HG02798 (cell line): ENCODE data around the gene SLC9A9.
"Not testable (repeated sequence)": the region's sequence is repeated elsewhere in the genome, so short reads cannot be mapped to it uniquely, and the experiment has no call there.

Experiments used
- ATAC-seq: cut with Tn5 transposase; IDR thresholded peaks from one replicate; pipeline ENCODE4 v1.9.1; 2021; ENCODE audit warnings: mild to moderate bottlenecking; ENCODE audit not compliant: unreplicated experiment, poor library complexity

Gene SLC9A9

GRCh38 chr3:143313025-143313892 is 535.0 kb downstream of the SLC9A9 start:
- ATAC-seq, result no peak

- no peak for ATAC-seq
Measured at GRCh38 chr3:143311096-143311495, 537.2 kb downstream of the SLC9A9 start.

DNA sequence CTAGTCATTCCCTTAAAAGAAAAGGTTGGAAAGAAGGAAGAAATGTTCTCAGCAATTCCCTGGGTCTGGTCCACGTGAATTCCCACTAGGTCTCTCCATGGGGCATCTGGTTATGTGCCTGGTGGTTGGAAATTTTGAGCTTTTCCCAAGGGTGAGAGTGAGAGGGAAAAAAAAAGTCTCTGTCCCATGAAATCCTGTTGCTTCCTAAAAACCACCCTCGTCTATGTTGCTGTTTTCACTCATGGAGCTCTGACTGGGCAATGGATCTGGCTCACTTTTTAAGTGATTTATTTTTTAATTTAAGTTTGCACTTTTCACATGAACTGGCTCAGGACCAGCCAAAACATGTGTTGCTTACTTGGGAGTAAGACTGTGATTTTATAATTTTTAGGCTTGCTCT is 538.6 kb downstream of the SLC9A9 start:
- ATAC-seq, result no peak

GRCh38 chr3:143307613-143308183 is 540.6 kb downstream of the SLC9A9 start:
- peak; percentile 61 for ATAC-seq

GRCh38 chr3:143306407-143306806 is 541.9 kb downstream of the SLC9A9 start:
- no peak for ATAC-seq

DNA sequence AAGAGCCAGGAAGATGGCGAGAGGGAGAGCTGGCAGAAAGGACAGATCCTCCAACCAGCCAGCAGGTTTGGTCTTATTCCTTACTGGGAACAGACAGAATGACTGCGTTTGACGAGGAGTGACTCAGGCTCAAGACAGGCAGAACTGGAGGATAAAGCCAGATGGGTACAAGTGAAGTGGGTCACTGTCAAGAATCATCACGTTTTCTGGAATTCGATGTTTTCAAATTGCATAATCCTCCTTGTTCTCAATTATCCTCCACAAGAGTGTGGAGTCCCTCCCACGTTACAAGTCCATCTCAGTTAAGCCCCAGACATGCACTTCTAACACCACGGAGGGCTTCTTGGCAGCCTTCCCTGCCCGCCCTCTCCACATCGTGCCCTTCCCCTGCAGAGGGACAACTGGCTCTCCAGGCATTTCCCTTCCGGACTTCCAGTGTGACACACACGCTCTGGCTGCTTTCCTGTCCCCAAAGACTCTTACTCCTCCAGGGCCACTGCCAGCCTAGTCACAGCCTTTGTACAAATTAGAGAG is 545.6 kb downstream of the SLC9A9 start:
- no peak for ATAC-seq

DNA sequence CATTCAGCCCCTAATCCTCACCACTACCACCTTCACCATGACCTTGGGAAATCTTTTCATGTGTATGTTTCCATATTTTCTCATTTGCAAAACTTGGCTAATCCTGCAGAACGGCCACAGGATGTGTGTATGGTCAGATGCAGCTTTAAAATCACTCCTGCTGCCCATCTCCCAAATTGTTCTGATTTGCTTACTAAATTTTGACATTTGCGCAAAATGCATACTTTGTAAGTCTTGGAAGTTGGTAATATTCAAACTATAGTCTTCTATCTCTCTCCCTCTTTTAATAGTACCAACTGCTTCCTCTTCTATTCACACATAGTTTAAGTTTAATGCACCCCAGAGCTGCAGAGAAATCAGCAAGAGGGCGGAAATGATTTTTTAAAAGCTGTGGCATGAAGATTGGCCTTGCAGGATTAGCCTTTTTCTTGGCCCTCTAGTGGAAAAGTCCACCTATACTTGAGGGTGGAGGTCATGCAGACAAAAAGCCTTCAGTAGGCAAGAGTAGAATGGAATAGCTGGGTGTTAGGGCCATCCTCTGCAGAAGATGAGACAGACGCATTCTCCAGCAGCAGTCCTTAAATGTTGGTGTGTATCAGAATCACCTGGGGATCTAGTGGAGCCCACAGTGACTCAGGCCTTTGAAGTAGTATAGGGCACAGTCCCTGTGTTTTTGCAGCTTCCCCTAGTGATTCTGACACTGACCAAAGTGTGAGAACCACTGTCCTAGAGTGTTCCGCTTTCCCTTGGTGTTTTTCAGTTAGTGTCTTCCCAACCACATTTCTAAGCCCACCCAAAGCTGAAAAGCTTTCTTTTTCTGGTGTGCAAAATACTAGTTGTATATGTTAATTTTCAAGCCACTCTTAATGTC is 547.0 kb downstream of the SLC9A9 start:
- ATAC-seq, result no peak

DNA sequence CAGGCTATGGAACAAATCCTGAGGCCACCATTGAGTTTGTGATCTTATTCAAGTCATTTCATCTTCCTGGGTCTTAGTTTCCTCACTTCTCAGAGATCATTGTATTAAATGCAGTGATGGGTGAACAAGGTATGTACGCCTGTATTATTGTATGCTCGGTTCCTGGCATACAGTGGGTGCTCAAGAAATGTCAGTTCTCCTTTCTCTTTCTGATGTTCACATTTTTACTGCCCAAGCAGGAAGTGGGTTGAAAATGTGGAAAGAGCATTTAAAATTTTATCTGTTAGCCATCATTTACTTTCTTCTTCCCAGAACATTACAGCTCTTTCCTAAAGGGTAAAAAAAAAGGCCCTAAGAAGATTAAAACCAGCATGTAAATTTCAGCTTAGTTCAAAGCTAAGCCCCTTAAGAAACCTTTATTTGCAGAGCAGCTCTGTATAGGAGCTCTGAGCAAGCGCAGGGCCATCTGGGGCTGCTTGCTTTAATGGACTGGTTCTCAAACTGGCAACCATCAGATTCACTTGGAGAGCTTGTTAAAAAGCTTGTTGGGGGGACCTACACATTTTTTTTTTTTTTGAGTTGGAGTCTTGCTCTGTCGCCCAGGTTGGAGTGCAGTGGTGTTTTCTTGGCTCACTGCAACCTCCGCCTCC is 549.3 kb downstream of the SLC9A9 start:
- ATAC-seq, result no peak

DNA sequence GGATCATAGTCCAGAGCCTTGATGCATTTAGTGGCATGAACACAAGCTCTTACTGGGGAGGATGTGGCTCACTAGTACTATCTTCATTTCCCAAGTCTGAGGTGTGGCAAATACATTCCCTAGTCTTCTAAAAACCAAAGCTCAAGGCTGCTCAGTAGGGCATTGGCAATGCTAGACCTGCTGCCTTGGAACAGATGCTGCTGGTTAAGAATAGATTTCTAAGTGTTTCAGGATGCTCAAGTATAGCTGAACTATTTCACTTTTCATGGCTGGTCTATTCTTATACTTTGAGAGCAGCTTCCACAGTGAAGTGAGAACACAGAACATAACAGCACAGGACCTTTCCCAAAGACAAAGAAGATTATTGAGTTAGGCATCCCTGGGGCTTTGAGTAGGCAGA is 549.9 kb downstream of the SLC9A9 start:
- peak; percentile 42 for ATAC-seq

GRCh38 chr3:143295201-143296080 is 552.8 kb downstream of the SLC9A9 start:
- ATAC-seq, result no peak

- peak; percentile 55 for ATAC-seq
Measured at GRCh38 chr3:143294188-143294587, 554.1 kb downstream of the SLC9A9 start.

DNA sequence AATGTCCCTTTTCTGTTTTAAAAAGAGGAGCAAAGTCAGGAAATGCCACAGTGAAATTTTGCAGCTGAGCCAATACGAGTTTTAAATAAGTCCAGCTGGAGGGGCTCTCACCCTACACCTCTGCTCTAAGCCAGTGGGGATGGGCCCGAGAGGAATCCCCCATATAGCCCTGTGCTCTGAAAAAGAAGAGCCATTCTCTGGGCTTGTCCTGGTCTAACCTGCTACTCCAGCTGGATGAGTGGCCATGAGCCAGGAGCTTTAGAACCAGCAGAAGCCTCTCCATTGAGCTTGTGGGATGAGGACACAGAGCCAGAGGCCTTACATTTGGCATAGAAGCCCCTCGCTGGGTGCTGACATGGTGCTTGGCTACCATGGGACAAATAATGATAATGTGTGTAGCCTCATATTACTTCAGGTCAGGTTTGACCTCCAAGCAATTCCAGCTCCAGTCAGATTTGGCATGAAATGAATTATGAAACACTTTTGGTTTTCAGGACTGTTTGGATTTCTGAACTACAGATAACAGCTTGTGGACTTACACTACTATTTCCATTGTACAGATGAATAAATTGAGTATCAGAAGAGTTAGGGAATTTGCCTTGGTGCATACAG is 556.3 kb downstream of the SLC9A9 start:
- ATAC-seq, result no peak

DNA sequence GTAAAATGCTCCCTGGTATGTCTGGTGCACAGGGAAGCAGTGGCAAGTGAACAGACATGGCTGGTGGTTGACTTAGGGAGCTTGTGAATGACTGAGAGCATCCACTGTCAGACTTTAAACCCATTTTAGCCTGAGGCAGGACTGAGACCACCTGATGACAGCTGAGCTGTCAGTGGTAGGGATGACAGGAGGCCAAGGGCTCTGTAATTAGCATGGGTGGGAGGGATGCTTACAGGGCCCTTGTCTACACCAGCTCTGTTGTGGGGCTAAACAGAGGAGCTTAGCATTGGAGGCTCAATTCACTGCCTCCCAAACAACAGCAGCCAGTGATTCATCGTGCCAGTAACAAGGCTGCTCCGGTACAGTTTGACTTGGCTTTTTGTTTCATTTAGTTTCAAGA is 559.3 kb downstream of the SLC9A9 start:
- ATAC-seq, result no peak

DNA sequence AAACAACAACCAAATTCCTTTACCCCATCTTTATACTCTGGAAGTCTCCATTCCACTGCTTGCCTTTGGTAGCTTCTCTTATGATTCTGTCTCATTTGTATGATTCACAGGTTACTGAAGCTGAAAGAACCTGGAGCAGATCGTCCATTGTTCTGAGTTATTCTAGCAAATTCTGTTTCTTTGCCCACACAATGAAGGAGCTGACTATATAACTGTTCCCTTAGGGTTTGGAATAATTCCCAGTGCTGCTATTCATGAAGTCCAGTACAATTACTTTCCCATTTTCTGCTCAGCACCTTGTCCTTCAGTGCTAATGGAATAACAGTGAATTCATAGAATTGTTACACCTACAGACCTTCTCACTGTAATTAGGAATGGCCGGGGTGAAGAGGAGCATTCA is 560.9 kb downstream of the SLC9A9 start:
- no peak for ATAC-seq

GRCh38 chr3:143286392-143287010 is 561.8 kb downstream of the SLC9A9 start:
- no peak for ATAC-seq

GRCh38 chr3:143283432-143284128 is 564.7 kb downstream of the SLC9A9 start:
- ATAC-seq, result no peak

DNA sequence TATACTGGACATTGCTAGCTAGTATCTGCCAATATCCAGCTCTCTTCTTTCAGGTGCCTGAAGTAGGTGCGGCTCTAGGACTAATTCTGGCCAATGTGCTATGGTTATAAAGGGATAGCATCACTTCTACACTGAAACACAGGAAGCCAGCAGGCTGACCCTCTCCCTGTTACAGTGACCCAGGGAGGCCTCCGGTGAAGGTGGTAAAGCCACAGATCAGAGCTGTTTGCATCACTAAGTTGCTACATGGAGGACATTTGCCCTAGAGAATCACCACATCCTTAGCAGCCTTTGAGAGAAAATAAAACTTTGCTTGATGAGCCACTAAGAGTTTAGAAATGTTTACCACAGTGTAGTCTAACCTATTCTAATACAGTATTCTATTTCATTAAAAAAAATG is 567.3 kb downstream of the SLC9A9 start:
- no peak for ATAC-seq

GRCh38 chr3:143279567-143279966 is 568.7 kb downstream of the SLC9A9 start:
- ATAC-seq, result not testable (repeated sequence)
